ENCODE data around the gene CYP21A2.
A peak's percentile ranks its signal among the peaks of the same experiment; 100 is the strongest.

CYP21A2 gene

GRCh38 chr6:32083812-32084768 lies 45.9 kb downstream of the CYP21A2 start:
- no peak for DNase-seq

GRCh38 chr6:32084780-32085179 lies 46.6 kb downstream of the CYP21A2 start:
- DNase-seq = no peak

DNA sequence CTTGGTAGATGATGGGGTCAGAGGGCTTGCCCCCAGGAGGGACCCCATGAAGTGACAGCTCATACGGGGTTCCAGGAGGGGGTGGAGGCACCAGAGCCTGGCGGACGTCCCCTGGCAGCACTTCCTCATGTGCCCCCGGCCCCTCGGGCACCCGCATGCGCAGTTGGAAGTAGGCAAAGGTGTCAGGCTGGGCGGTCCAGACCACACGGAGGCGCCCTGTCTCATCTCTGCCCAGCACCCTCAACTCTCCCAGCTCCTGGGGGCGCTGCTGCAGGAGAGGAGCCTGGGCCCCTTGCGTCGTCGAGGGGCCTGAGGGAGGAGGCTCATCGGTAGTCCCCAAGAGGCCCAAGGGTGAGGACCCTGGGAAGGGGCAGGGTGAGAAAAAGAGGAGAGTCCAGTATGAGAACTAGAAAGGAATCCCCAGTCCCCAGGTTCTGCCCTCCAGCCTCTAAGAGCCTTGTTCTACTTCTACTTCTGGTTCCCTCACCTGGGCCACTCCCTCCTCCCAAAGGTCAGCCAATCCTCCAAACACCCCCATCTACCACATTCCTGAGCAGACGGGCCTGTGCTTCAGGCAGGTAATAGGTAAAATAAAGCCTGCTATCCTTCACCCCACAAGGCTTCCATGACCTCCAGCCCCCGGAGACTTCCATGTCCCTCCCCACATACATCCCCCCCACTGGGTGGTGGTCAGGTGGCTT lies 47.7 kb downstream of the CYP21A2 start:
- no peak for DNase-seq

DNA sequence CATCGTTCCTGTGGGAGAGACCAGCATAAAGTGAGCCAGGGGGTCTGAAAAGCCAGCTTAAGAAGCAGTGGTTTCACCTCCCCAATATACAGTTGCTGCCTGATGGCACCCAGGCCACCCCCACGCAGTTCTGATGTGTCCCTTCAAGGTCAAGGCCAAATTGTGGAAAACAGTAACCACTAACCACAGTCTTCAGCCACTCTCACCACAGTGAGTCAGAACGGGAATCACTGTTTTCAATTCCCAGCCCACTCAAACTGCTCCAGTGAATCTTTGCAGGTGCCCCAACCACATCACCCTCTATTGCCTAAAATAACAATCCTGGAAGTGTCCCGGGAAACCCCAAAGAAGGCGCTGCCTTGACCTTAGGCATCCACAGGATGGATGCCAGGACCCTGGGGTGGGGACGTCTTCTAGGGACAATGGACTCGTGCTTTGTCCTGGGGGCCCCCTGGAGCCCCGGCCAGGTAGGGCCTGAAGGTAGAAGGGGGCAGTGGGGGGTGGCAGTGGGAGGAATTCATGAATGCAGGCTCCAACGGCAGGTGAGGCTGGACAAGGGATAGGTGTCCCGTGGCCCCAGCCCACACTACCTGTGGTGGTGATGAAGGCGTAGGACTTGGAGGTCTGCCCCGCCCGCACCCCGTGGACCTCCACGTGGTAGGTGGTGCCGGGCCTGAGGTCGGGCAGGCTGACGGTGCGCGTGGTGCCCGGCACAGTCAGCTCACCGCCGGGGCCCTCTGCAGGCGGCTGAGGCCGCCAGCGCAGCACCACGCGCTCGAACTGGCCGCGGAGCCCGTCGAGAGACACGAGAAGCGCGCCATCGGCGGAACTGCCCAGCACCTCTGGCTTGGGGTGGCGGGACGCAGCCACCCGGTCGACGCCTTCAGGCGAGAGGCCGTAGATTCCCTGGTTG lies 48.7 kb downstream of the CYP21A2 start:
- DNase-seq = no peak

DNA sequence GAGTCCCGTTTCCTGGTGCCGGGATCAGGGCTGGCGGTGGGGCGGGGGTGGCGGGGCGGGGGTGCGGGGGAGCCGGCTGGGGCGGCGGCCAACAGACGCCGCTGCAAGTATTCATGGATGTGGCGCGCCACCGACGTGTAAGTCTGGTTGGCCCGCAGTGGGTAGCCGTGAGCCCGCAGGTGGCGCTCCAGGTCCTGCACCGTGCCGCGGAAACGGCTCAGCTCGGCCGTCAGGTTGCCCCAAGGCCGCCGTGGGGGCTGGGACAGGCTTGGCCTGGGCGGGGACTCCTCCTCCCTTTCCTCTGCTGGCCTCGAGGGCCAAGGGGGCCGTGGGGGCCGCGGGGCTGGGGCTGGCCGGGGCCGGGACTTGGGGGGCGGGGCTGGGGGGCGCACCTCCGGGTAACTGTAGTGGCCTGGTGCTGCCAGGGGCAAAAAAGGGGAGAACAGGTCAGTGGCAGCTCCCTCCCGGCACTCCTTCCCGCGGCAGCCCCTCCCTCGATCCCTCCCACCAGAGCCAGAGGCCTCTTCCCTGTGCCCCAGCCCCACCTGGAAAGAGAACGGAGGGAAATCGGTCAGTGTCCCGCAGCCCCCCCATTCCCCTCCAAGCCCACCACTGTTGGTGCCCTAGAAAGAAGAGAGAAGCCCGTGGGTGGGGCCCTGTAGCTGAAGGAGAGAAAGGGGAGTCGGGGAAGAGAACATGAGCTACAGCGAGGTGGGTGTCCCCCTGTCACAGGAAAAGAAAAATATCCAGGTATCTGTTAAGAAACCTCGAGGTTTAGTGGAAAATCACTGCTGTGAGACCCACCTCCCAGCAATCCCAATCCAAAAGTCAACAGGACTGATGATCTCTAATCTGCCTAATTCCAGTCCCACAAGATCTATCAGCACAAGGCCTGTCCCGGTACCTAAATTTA lies 49.6 kb downstream of the CYP21A2 start:
- DNase-seq = peak; percentile 40 to 69

DNA sequence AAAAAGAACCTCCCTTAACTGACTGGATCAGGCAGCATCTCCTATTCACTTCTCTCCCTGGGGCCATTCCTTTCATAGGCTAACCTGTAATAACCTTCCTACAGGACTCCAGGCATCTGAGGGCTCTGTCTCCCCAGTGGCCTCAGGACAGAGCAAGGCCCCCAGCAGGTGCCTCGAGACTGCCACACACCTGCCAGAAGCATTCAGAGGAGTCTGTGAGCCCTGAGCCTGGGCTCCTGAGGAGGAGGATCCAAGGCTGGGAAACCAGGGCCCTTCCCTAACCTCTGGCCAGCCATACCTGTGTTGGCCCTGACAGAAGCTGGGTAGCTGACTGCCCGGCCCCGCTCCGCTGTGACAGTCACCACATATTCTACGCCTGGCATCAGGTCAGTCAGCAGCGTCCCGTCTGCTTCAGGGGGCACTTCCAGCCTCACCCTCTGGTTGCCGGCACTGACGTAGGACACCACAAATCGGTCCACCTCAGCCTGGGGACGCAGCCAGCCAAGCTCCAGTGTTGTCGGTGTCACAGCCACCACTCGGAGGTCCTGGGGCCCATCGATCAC lies 50.4 kb downstream of the CYP21A2 start:
- DNase-seq = no peak

DNA sequence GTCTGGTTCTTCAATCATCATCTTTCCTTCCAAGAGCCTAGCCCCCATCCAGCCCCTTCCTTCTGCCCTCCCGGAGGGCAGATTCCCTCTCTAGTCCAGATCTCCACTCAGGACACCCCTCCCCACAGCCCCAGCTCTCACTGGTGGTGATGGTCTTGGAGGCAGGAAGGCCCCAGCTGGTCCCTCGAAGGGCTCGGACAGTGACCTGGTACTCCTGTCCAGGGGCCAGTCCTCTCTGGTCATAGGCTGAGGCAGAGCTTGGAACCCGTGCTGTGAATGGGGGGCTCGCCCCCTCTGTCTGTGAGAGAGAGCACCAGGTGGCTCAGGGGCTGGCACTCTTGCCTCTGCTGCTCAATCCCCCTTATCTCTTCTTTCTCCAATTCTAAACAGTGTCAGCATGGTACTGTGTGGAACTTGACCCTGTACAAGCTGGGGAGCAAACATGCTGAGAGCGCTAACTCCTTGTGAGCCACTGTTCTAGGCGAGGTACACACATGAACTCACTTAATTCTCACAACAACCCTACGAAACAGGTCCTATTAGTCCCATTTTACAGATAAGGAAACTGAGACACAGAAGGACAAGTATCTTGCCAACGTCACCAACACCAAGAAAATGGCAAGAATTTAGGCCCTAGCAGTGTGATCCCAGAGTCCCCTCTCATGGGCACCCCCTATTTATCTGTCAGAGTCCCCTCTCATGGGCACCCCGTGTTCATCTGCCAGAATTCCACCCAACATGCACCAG lies 51.0 kb downstream of the CYP21A2 start:
- DNase-seq = no peak

Measured in AML-193 (cell line).